KBM-7 (cell line): Measurements from ENCODE around the gene KRTAP20-4.

Experiments
- DNase-seq: peaks from one replicate; pipeline ENCODE4 v3.0.0-alpha.2; 2015
- in situ Hi-C: fragments of 300-500 bp; cut with MboI; formaldehyde crosslinking; loops from 2 replicates; pipeline ENCODE4 v1.14.3; 2020; ENCODE audit warnings: low sequenced_read_pairs, low pct_unique_long_range_greater_than_20kb, mixed read lengths

Gene KRTAP20-4

DNA sequence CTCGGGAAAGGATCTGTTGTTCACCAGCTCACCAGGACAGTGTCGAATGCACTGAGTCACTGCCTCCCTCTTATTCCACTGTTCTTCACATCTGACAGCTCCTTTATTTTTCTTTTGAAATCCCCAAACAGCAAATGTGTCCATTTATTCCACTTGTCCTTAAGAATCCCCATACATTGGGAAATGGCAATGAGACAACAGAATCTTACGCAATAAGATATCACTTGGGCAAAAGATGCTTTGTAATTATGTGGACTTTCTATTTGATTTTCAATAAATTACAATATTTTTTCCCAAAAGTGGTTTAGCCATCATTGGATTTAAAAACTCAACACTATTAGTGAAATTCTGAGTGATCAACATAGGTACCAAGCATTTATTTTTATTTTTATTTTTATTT is 18.3 kb downstream of the KRTAP20-4 start:
- in situ Hi-C loops: no loop called here
- DNase-seq: no peak

DNA sequence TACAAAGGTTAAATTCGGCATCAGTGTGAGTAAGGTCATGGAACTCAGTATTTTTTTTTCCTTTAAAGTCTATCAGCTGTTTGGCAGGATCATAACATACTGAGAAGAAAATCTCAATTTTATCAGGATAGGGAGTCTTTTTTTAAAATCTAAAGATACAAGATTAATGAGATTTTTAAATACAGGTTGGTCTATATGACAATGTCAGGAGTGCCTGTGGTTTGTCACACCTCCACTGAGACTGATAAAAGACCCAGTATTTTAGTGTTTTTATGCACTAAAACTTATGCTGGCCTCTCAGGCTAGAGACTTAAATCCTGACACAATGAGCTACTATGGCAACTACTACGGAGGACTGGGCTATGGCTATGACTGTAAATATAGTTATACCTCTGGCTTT is 22.1 kb downstream of the KRTAP20-4 start, which contains the start of gene KRTAP20-3:
Gene KRTAP20-3, plus strand, starts transcription at position 301 of the 400 bp plus-strand sequence.
- DNase-seq: no peak
- in situ Hi-C loops: no loop called here

DNA sequence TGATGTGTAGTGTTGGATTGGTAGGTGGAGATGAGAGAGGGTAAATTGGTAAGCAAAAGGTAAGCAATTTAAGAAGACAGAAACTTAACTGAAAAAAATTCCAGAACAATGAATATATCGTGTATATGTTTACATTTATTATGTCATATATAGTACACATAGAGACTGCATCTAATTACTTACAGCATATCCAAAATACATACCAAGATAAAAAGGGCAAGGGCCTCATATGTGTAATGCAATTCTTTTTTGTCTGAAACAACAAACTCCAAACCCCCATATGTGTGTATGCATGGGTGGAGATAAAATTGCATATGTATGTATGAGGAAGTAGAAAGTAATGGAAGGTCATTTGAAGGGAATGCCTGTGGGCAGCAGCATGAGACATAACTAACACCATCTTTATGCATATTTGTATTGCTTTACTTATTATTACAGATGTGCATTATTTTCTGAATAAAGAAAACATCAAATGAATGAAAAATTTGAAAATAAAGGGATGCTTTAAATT is 26.5 kb downstream of the KRTAP20-4 start:
- in situ Hi-C loops: no loop called here
- DNase-seq: no peak

DNA sequence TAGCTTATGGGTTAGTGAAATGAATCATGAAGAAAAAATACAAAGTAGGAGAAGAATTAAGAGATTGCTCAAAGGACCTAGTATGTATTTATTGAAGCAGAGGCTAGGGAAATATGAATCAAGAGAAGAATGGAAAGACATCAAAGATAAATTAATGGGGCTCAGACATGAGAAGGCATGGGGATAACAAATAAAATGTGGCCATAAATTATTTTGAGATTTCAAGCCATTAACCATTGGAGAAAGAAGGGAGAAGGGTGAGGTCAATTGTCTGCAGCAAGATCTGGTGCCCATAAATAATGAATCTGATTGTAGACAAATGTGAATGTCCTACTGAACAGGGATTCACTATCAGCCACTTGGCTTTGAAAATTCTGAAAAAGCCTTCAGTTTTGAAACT is 32.5 kb downstream of the KRTAP20-4 start:
- in situ Hi-C loops: no loop called here
- DNase-seq: no peak

DNA sequence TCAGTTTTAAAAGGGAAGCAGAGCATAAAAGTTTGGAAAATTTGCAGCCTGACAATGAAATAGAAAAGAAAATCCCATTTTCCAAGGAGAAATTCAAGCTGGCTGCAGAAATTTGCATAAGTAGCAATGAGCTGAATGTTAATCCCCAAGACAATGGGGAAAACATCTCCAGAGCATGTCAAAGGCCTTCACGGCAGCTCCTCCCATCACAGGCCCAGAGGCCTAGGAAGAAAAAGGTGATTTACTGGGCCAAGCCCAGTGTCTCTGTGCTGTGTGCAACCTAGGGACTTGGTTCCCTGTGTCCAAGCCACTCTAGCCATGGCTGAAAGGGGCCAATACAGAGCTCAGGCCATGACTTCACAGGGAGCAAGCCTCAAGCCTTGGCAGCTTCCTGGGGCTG is 48.3 kb downstream of the KRTAP20-4 start:
- no peak for DNase-seq
- in situ Hi-C loops: no loop called here
